GM10266 (cell line): ENCODE data around the gene CNPY4.
A peak's percentile ranks its signal among the peaks of the same experiment; 100 is the strongest.

Source experiments
- DNase-seq: peaks from one replicate; pipeline ENCODE4 v3.0.0; 2012; ENCODE audit errors: extremely low spot score
- CTCF ChIP-seq: IDR thresholded peaks from 2 replicates; pipeline ENCODE4 v1.5.1; 2012; ENCODE audit warnings: mild to moderate bottlenecking, low read depth; ENCODE audit not compliant: control insufficient read depth, insufficient read depth; ENCODE audit errors: missing control alignments

Gene CNPY4

DNA sequence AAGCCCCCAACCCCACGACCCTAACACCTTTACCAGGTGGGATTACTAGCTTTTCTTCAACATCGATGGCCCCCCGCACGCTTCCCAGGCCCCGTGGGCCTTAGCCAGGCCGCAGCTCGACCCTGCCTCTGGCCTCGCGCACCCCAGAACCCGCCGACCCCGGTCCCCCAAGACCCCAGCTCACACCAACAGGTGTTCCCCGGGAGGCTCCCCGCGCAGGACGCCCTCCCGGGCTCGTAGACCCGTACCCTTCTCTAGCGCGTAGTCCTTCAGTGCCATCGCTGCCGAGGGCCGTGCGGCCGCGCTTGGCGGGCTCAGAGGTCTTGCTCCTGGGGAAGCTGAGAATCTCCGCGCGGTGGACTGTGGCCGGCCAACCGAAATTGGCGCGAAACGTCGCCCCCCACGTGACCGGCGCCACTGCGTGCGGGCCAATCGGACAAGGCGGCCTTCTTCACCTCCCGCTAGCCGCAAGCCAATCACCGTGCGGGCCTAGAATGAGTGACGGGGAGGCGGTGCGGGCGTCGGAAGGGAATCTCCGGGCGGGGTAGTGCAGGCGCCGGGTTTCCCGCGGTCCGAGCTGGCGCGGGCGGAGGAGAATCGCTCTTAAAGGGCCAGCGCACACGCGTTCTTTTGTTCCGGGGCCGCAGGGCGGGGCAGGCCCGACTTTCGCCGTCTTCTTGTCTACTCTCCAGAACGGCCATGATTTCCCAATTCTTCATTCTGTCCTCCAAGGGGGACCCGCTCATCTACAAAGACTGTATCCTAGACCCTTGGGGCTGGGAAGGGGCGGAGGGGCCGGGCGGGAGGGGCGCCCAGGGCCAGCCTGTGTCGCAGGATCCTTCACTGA lies 18.2 kb upstream of the CNPY4 start, which contains the start of the genes AP4M1 and MCM7:
AP4M1 (plus strand) TSS at position 628 of the 847 bp plus-strand sequence; CDS start at position 700, 72 bp downstream.
MCM7 (minus strand) TSS at position 382 of the 847 bp plus-strand sequence; CDS start at position 279, 103 bp downstream.
- peak; percentile 99 for DNase-seq
- no peak for TF ChIP-seq CTCF

GRCh38 chr7:100102950-100103840 lies 16.2 kb upstream of the CNPY4 start:
- no peak for DNase-seq
- no peak for TF ChIP-seq CTCF

GRCh38 chr7:100105534-100105933 lies 13.9 kb upstream of the CNPY4 start:
- no peak for TF ChIP-seq CTCF
- no peak for DNase-seq

DNA sequence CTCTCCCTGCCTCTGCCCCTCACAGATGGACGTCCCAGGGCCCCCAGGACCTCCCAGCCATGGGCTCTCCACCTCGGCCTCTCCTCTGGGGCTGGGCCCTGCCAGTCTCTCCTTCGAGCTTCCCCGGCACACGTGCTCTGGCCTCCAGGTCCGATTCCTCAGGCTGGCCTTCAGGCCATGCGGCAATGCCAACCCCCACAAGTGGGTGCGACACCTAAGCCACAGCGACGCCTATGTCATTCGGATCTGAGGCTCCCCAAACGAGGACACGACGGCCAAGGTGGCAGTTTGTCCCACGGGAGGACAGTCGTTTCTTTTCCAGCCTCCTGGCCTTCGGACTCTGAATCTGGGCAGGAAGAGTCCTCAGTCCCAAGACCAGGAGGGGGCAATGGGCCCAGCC lies 12.8 kb upstream of the CNPY4 start:
- no peak for TF ChIP-seq CTCF
- no peak for DNase-seq

GRCh38 chr7:100107125-100107737 lies 12.2 kb upstream of the CNPY4 start:
- no peak for TF ChIP-seq CTCF

GRCh38 chr7:100107890-100108289 lies 11.5 kb upstream of the CNPY4 start:
- DNase-seq: no peak
- no peak for TF ChIP-seq CTCF

More at GRCh38 chr7:100107125-100107737, 12.2 kb upstream of the CNPY4 start:
- no peak for DNase-seq
